ENCODE measurements around the gene TESK1. TPM values are rescaled to one million over a fixed set of nuclear protein-coding genes. Genes with fewer than 3 reads are reported as not detected.
"Not testable (repeated sequence)": the region's sequence is repeated elsewhere in the genome, so short reads cannot be mapped to it uniquely, and the experiment has no call there.

Gene TESK1
- polyA plus RNA-seq, 6 donors from 2014 or later = 3.0 to 18.8 (median 6.8) TPM

- DNase-seq = no peak
- H3K4me1 Mint-ChIP-seq = peaks cover 60 to 77% (median 73%) of the 10 kb centered on the region in 3 donors
- H3K9me3 Mint-ChIP-seq = peaks cover 0 to 6% (median 0%) of the 10 kb centered on the region in 7 donors
- peak overlapping the region; percentile 67 to 90 (median 76) for H3K4me3 Mint-ChIP-seq
- ATAC-seq (ENCODE audit: low read depth in 2 of 2) = no peak
- H3K27ac Mint-ChIP-seq = peak overlapping the region; percentile 90 to 99 (median 95)
- H3K27me3 Mint-ChIP-seq = no peaks in the 10 kb centered on the region
- H3K36me3 Mint-ChIP-seq = peaks cover 0 to 7% of the 10 kb centered on the region in 2 donors
Observed at GRCh38 chr9:35635730-35636129, 30.7 kb downstream of the TESK1 start.

GRCh38 chr9:35636135-35636876 is 31.2 kb downstream of the TESK1 start:
- Mint-ChIP-seq H3K4me3 (peak overlapping the region; percentile 67 to 90 (median 76)), H3K36me3 (peaks cover 0 to 8% of the 10 kb centered on the region in 2 donors), H3K9me3 (peaks cover 0 to 6% (median 0%) of the 10 kb centered on the region in 7 donors), H3K4me1 (peaks cover 64 to 83% (median 79%) of the 10 kb centered on the region in 3 donors), H3K27me3 (no peaks in the 10 kb centered on the region), H3K27ac (peak overlapping the region; percentile 90 to 99 (median 95))
- ATAC-seq (ENCODE audit: low read depth in 2 of 2) (peak; percentile 78 to 83), DNase-seq (peak; percentile 74)

GRCh38 chr9:35636877-35637246 is 31.8 kb downstream of the TESK1 start:
- H3K27me3 Mint-ChIP-seq; DNase-seq; ATAC-seq (ENCODE audit: low read depth in 2 of 2); H3K9me3 Mint-ChIP-seq; H3K36me3 Mint-ChIP-seq: not testable (repeated sequence)
- peak overlapping the region; percentile 54 to 90 (median 76) for H3K4me3 Mint-ChIP-seq
- H3K4me1 Mint-ChIP-seq = peaks cover 69 to 88% (median 84%) of the 10 kb centered on the region in 3 donors
- peak overlapping the region; percentile 90 to 99 (median 95) for H3K27ac Mint-ChIP-seq

- not testable (repeated sequence) for H3K9me3 Mint-ChIP-seq; DNase-seq; ATAC-seq (ENCODE audit: low read depth in 2 of 2); H3K36me3 Mint-ChIP-seq; H3K27me3 Mint-ChIP-seq
- H3K27ac Mint-ChIP-seq = peak overlapping the region; percentile 90 to 99 (median 95)
- H3K4me3 Mint-ChIP-seq = peak overlapping the region; percentile 46 to 90 (median 77)
- peaks cover 69 to 95% (median 83%) of the 10 kb centered on the region in 3 donors for H3K4me1 Mint-ChIP-seq
Observed at GRCh38 chr9:35637427-35637955, 32.4 kb downstream of the TESK1 start.

GRCh38 chr9:35638751-35639150 is 33.7 kb downstream of the TESK1 start:
- H3K4me3 Mint-ChIP-seq = peak overlapping the region in 7 of 8 donors; percentile 45 to 88 (median 74)
- H3K27me3 Mint-ChIP-seq, DNase-seq, H3K36me3 Mint-ChIP-seq, H3K9me3 Mint-ChIP-seq: not testable (repeated sequence)
- peak overlapping the region; percentile 90 to 99 (median 95) for H3K27ac Mint-ChIP-seq
- peak; percentile 20 to 23 for ATAC-seq (ENCODE audit: low read depth in 2 of 2)
- peaks cover 68 to 98% (median 87%) of the 10 kb centered on the region in 3 donors for H3K4me1 Mint-ChIP-seq

- H3K36me3 Mint-ChIP-seq, H3K27me3 Mint-ChIP-seq, H3K9me3 Mint-ChIP-seq, DNase-seq: not testable (repeated sequence)
- Mint-ChIP-seq H3K4me3 (peak overlapping the region; percentile 55 to 88 (median 70)), H3K27ac (peak overlapping the region; percentile 90 to 98 (median 94)), H3K4me1 (peaks cover 65 to 97% (median 83%) of the 10 kb centered on the region in 3 donors)
- peak; percentile 20 for ATAC-seq (ENCODE audit: low read depth in 2 of 2)
Observed at GRCh38 chr9:35639225-35639624, 34.2 kb downstream of the TESK1 start.

GRCh38 chr9:35639631-35640030 is 34.6 kb downstream of the TESK1 start:
- Mint-ChIP-seq H3K4me1 (peaks cover 65 to 97% (median 83%) of the 10 kb centered on the region in 3 donors), H3K9me3 (peaks cover 0 to 6% (median 0%) of the 10 kb centered on the region in 7 donors), H3K4me3 (peak overlapping the region; percentile 55 to 88 (median 70)), H3K27me3 (no peaks in the 10 kb centered on the region), H3K36me3 (peaks cover 0 to 8% of the 10 kb centered on the region in 2 donors), H3K27ac (peak overlapping the region; percentile 90 to 98 (median 94))
- DNase-seq (no peak), ATAC-seq (ENCODE audit: low read depth in 2 of 2) (no peak)

GRCh38 chr9:35640431-35640830 is 35.4 kb downstream of the TESK1 start:
- H3K9me3 Mint-ChIP-seq; DNase-seq; H3K27me3 Mint-ChIP-seq; H3K36me3 Mint-ChIP-seq; ATAC-seq (ENCODE audit: low read depth in 2 of 2): not testable (repeated sequence)
- Mint-ChIP-seq H3K27ac (peak overlapping the region in 5 of 6 donors; percentile 82 to 96 (median 92)), H3K4me1 (peaks cover 61 to 97% (median 83%) of the 10 kb centered on the region in 3 donors), H3K4me3 (peak overlapping the region; percentile 30 to 85 (median 72))

GRCh38 chr9:35641478-35641877 is 36.4 kb downstream of the TESK1 start:
- not testable (repeated sequence) for DNase-seq; H3K9me3 Mint-ChIP-seq; H3K36me3 Mint-ChIP-seq; H3K27me3 Mint-ChIP-seq; ATAC-seq (ENCODE audit: low read depth in 2 of 2)
- H3K27ac Mint-ChIP-seq = peak overlapping the region; percentile 74 to 93 (median 90)
- peak overlapping the region; percentile 44 to 83 (median 67) for H3K4me3 Mint-ChIP-seq
- peaks cover 57 to 94% (median 81%) of the 10 kb centered on the region in 3 donors for H3K4me1 Mint-ChIP-seq

GRCh38 chr9:35643046-35643445 is 38.0 kb downstream of the TESK1 start:
- Mint-ChIP-seq H3K9me3 (peaks cover 0 to 4% (median 0%) of the 10 kb centered on the region in 7 donors), H3K4me1 (peaks cover 51 to 87% (median 75%) of the 10 kb centered on the region in 3 donors), H3K27me3 (no peaks in the 10 kb centered on the region), H3K36me3 (peaks cover 0 to 8% of the 10 kb centered on the region in 2 donors), H3K27ac (peak overlapping the region in 5 of 6 donors; percentile 78 to 99 (median 91)), H3K4me3 (peak overlapping the region in 6 of 8 donors; percentile 10 to 53 (median 33))
- no peak for ATAC-seq (ENCODE audit: low read depth in 2 of 2)
- no peak for DNase-seq

GRCh38 chr9:35645736-35646135 is 40.7 kb downstream of the TESK1 start:
- not testable (repeated sequence) for DNase-seq; H3K9me3 Mint-ChIP-seq; H3K27me3 Mint-ChIP-seq; H3K36me3 Mint-ChIP-seq; ATAC-seq (ENCODE audit: low read depth in 2 of 2)
- H3K27ac Mint-ChIP-seq = peak overlapping the region; percentile 96 to 99 (median 98)
- peaks cover 55 to 87% (median 82%) of the 10 kb centered on the region in 3 donors for H3K4me1 Mint-ChIP-seq
- H3K4me3 Mint-ChIP-seq = peak overlapping the region; percentile 96 to 99 (median 98)

GRCh38 chr9:35646153-35646532 is 41.1 kb downstream of the TESK1 start:
- Mint-ChIP-seq H3K4me3 (peak overlapping the region; percentile 96 to 99 (median 98)), H3K9me3 (no peaks in the 10 kb centered on the region), H3K36me3 (no peaks in the 10 kb centered on the region), H3K27me3 (no peaks in the 10 kb centered on the region), H3K4me1 (peaks cover 57 to 87% (median 82%) of the 10 kb centered on the region in 3 donors), H3K27ac (peak overlapping the region; percentile 96 to 99 (median 98))
- ATAC-seq (ENCODE audit: low read depth in 2 of 2) (no peak), DNase-seq (no peak)

- Mint-ChIP-seq H3K36me3 (no peaks in the 10 kb centered on the region), H3K9me3 (no peaks in the 10 kb centered on the region), H3K27me3 (no peaks in the 10 kb centered on the region), H3K27ac (peak overlapping the region; percentile 96 to 99 (median 98)), H3K4me1 (peaks cover 55 to 87% (median 82%) of the 10 kb centered on the region in 3 donors), H3K4me3 (peak overlapping the region; percentile 96 to 99 (median 98))
- ATAC-seq (ENCODE audit: low read depth in 2 of 2) (peak; percentile 83 to 86), DNase-seq (peak; percentile 92)
Observed at GRCh38 chr9:35646533-35647265, 41.6 kb downstream of the TESK1 start.
